HepG2 (cell line): ENCODE data around the gene GART. TPM values are rescaled to one million over a fixed set of nuclear protein-coding genes. Genes with fewer than 3 reads are reported as not detected.

Experiments
- AGO1 ChIP-seq: fragments of 200-400 bp; formaldehyde crosslinking; IDR thresholded peaks from 2 replicates; pipeline ENCODE4 v1.6.1; 2017; ENCODE audit warnings: mild to moderate bottlenecking, low read depth, low read length, moderate library complexity; ENCODE audit not compliant: poor library complexity, severe bottlenecking
- CCDC6 ChIP-seq: sonication (generic); formaldehyde crosslinking; IDR thresholded peaks from 2 replicates; pipeline ENCODE4 v1.8.1; 2022; ENCODE audit warnings: mild to moderate bottlenecking, missing genetic modification reagents, moderate library complexity
- CEBPG ChIP-seq: IDR thresholded peaks from 2 replicates; pipeline ENCODE4 v1.6.1; 2016
- CREBL2 ChIP-seq: sonication (generic); formaldehyde crosslinking; IDR thresholded peaks from 2 replicates; pipeline ENCODE4 v1.8.1; 2023; ENCODE audit warnings: missing genetic modification reagents, mild to moderate bottlenecking, borderline replicate concordance
- ELF3 ChIP-seq: IDR thresholded peaks from 2 replicates; pipeline ENCODE4 v1.6.1; 2016; ENCODE audit warnings: missing genetic modification reagents, missing compliant biosample characterization
- GABPA ChIP-seq, 2 experiments: IDR thresholded peaks; 2 replicates each; pipeline ENCODE4 v1.6.1; 2011 to 2016; ENCODE audit warnings: low read depth in 2 of 2, low read length in 1 of 2, missing biosample characterization in 1 of 2, missing genetic modification characterization in 1 of 2
- GMEB1 ChIP-seq: sonication (generic); formaldehyde crosslinking; IDR thresholded peaks from 2 replicates; pipeline ENCODE4 v1.5.1; 2020; ENCODE audit warnings: missing genetic modification reagents, mild to moderate bottlenecking, borderline replicate concordance
- HDAC6 ChIP-seq: fragments of 200-600 bp; sonication (generic); IDR thresholded peaks from 2 replicates; pipeline ENCODE4 v1.7.0; 2017; ENCODE audit warnings: mild to moderate bottlenecking, antibody characterized with exemption, low read length, low read depth
- MAZ ChIP-seq, 2 experiments: sonication (generic) in 1 of 2; formaldehyde crosslinking in 1 of 2; IDR thresholded peaks; 2 replicates each; pipeline versions ENCODE4 v1.5.0 to v1.6.1; 2012 to 2020; ENCODE audit warnings: low read depth in 2 of 2, mild to moderate bottlenecking in 2 of 2, borderline replicate concordance in 1 of 2, improper control_type of control experiment in 1 of 2, low read length in 1 of 2, missing genetic modification reagents in 1 of 2, moderate library complexity in 1 of 2
- NR2F6 ChIP-seq, 2 experiments: IDR thresholded peaks; 2 replicates each; pipeline ENCODE4 v1.6.1; 2016; ENCODE audit warnings: antibody characterized with exemption in 1 of 2, mild to moderate bottlenecking in 1 of 2
- RERE ChIP-seq: IDR thresholded peaks from 2 replicates; pipeline ENCODE4 v1.6.1; 2016; ENCODE audit warnings: low read depth, missing genetic modification reagents, missing compliant biosample characterization
- SRF ChIP-seq: IDR thresholded peaks from 2 replicates; pipeline ENCODE4 v1.6.1; 2011; ENCODE audit warnings: mild to moderate bottlenecking, low read depth, low read length, moderate library complexity
- SRY ChIP-seq: sonication (generic); formaldehyde crosslinking; IDR thresholded peaks from 2 replicates; pipeline ENCODE4 v1.8.0; 2022; ENCODE audit warnings: mild to moderate bottlenecking, missing genetic modification reagents
- ZFP90 ChIP-seq: sonication (generic); formaldehyde crosslinking; IDR thresholded peaks from 2 replicates; pipeline ENCODE4 v1.8.0; 2022; ENCODE audit warnings: missing genetic modification reagents, mild to moderate bottlenecking, inconsistent platforms, borderline replicate concordance
- ZNF788 ChIP-seq: sonication (generic); formaldehyde crosslinking; IDR thresholded peaks from 2 replicates; pipeline ENCODE4 v1.5.0; 2020; ENCODE audit warnings: mild to moderate bottlenecking, missing genetic modification reagents, borderline replicate concordance
- ZNF792 ChIP-seq: IDR thresholded peaks from 2 replicates; pipeline ENCODE4 v1.6.1; 2016
- polyA plus RNA-seq, 8 experiments: library from polyadenylated mRNA; depleted of rRNA in 3 of 8; stranded (reverse) in 7 of 8; unstranded in 1 of 8; fragments of >200 nt; fragmentation: Illumina TruSeq in 4 of 8; extraction: Trizol in 4 of 8; gene quantifications; 2 replicates each; pipeline versions ENCODE4 v1.2.1 to v1.2.3, GENCODE V29; 2011 to 2016; ENCODE audit warnings: low read depth in 4 of 8, missing spikeins in 1 of 8, mixed read lengths in 1 of 8; ENCODE audit not compliant: insufficient read depth in 1 of 8
- total RNA-seq, 5 experiments: library from RNA; depleted of rRNA; stranded (reverse); fragments of >200 nt; fragmentation: Illumina TruSeq; extraction: Trizol; gene quantifications; 2 replicates each; pipeline ENCODE4 v1.2.3, GENCODE V29; 2016; ENCODE audit warnings: low read depth in 1 of 5
- TF ChIP-seq, protein P1 (sequence below): sonication (generic); formaldehyde crosslinking; IDR thresholded peaks from 2 replicates; pipeline ENCODE4 v1.4.0; 2020; ENCODE audit warnings: low read depth, mild to moderate bottlenecking, missing genetic modification reagents

The GART gene
- total and polyA plus RNA-seq, 2 of the 13 experiments (the other 11 are each of a cell fraction or from before 2014, with no cell fraction given) = 17.9 to 109 TPM

GRCh38 chr21:33491373-33492102 lies 50.4 kb downstream of the GART start, which contains the start of gene DNAJC28 (continued):
- TF ChIP-seq CREBL2 (CRISPR knock-in tag) (0 out of 2 replicates have a peak, but pooled peaks have one; percentile 45), HDAC6 (no peak), GMEB1 (CRISPR knock-in tag) (peak; percentile 67), AGO1 (peak; percentile 62), NR2F6 (IDR thresholded peaks at IDR 0.05) (no peak), NR2F6 (CRISPR knock-in tag; IDR thresholded peaks at IDR 0.05) (no peak), ZNF792 (CRISPR knock-in tag) (peak; percentile 63; the same call in 1 of the 2 replicates), ZNF788 (CRISPR knock-in tag) (peak; percentile 66; the same call in 1 of the 2 replicates), MAZ (IDR thresholded peaks at IDR 0.05; ENCODE audit: borderline replicate concordance, low read depth, low read length) (0 out of 2 replicates have a peak, but pooled peaks have one; percentile 52), MAZ (CRISPR knock-in tag; IDR thresholded peaks at IDR 0.05; ENCODE audit: low read depth) (peak; percentile 54; the same call in 1 of the 2 replicates), CEBPG (CRISPR knock-in tag) (peak; percentile 51), ZFP90 (peak; percentile 58; the same call in 1 of the 2 replicates), GABPA (IDR thresholded peaks at IDR 0.05; ENCODE audit: low read depth, low read length) (no peak), GABPA (CRISPR knock-in tag; IDR thresholded peaks at IDR 0.05; ENCODE audit: low read depth) (peak; percentile 79), SRF (no peak), RERE (no peak; the same call in 1 of the 2 replicates), ELF3 (peak; percentile 44; the same call in 1 of the 2 replicates), CCDC6 (CRISPR knock-in tag) (peak; percentile 57; the same call in 1 of the 2 replicates), SRY (CRISPR knock-in tag) (0 out of 2 replicates have a peak, but pooled peaks have one; percentile 63)
- TF ChIP-seq, protein P1, sequence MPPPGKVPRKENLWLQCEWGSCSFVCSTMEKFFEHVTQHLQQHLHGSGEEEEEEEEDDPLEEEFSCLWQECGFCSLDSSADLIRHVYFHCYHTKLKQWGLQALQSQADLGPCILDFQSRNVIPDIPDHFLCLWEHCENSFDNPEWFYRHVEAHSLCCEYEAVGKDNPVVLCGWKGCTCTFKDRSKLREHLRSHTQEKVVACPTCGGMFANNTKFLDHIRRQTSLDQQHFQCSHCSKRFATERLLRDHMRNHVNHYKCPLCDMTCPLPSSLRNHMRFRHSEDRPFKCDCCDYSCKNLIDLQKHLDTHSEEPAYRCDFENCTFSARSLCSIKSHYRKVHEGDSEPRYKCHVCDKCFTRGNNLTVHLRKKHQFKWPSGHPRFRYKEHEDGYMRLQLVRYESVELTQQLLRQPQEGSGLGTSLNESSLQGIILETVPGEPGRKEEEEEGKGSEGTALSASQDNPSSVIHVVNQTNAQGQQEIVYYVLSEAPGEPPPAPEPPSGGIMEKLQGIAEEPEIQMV = peak; percentile 28; the same call in 1 of the 2 replicates
